Endodermal cell (in vitro differentiated cells): ENCODE measurements around the gene GOLGA6A. TPM values are rescaled to one million over a fixed set of nuclear protein-coding genes. Genes with fewer than 3 reads are reported as not detected.
"Not testable (repeated sequence)": the region's sequence is repeated elsewhere in the genome, so short reads cannot be mapped to it uniquely, and the experiment has no call there.

ENCODE experiments used
- DNase-seq: peaks from one replicate; pipeline ENCODE4 v3.0.0-alpha.2; 2017
- H3K27ac ChIP-seq: 2 replicates; pipeline ENCODE4 v1.5.1; 2013; ENCODE audit warnings: mild to moderate bottlenecking, low read depth, low read length, moderate library complexity
- H3K27me3 ChIP-seq: 2 replicates; pipeline ENCODE4 v1.6.1; 2013; ENCODE audit warnings: mild to moderate bottlenecking, low read length, moderate library complexity; ENCODE audit not compliant: insufficient read depth, control insufficient read depth, poor library complexity, severe bottlenecking
- H3K36me3 ChIP-seq: 2 replicates; pipeline ENCODE4 v1.7.0; 2013; ENCODE audit warnings: mild to moderate bottlenecking, low read length, moderate library complexity; ENCODE audit not compliant: control insufficient read depth, insufficient read depth
- H3K4me1 ChIP-seq: one replicate; pipeline ENCODE4 v1.7.0; 2013; ENCODE audit warnings: low read length; ENCODE audit not compliant: control insufficient read depth, insufficient read depth
- H3K4me3 ChIP-seq: 2 replicates; pipeline ENCODE4 v1.5.1; 2013; ENCODE audit warnings: mild to moderate bottlenecking, low read length, moderate library complexity
- H3K9ac ChIP-seq: 2 replicates; pipeline ENCODE4 v1.6.1; 2013; ENCODE audit warnings: mild to moderate bottlenecking, low read length, moderate library complexity; ENCODE audit not compliant: poor library complexity, severe bottlenecking; ENCODE audit errors: extremely low read depth
- H3K9me3 ChIP-seq: 2 replicates; pipeline ENCODE4 v1.6.1; 2013; ENCODE audit warnings: mild to moderate bottlenecking, low read length, moderate library complexity; ENCODE audit not compliant: control insufficient read depth
- H3K27ac Mint-ChIP-seq: 2 replicates; pipeline ENCODE4 v1.8.0; 2020; ENCODE audit warnings: mixed read lengths
- H3K27me3 Mint-ChIP-seq: 2 replicates; pipeline ENCODE4 v1.8.0; 2021; ENCODE audit warnings: mild to moderate bottlenecking, mixed read lengths; ENCODE audit not compliant: insufficient read depth
- H3K36me3 Mint-ChIP-seq: 2 replicates; pipeline ENCODE4 v1.8.0; 2020; ENCODE audit warnings: low read depth, mixed read lengths
- H3K4me1 Mint-ChIP-seq: 2 replicates; pipeline ENCODE4 v1.8.0; 2020; ENCODE audit warnings: mixed read lengths
- H3K4me3 Mint-ChIP-seq: 2 replicates; pipeline ENCODE4 v1.8.0; 2020; ENCODE audit warnings: mild to moderate bottlenecking, moderate library complexity, mixed read lengths
- H3K9me3 Mint-ChIP-seq: 2 replicates; pipeline ENCODE4 v1.8.0; 2020; ENCODE audit warnings: mild to moderate bottlenecking, mixed read lengths
- CTCF ChIP-seq: fragments of 200-600 bp; sonication (generic); conservative IDR thresholded peaks from 2 replicates; pipeline ENCODE4 v1.5.0; 2021; ENCODE audit warnings: antibody characterized with exemption, mild to moderate bottlenecking
- WGBS, 2 experiments: methylation state at CpG; one replicate each; pipeline versions ENCODE4 v1.1.5 to v1.1.7; 2013; ENCODE audit warnings: missing lambda C conversion rate in 2 of 2, mixed read lengths in 1 of 2; ENCODE audit not compliant: insufficient coverage in 1 of 2, insufficient read length in 1 of 2; 5-methylcytosine and 5-hydroxymethylcytosine counted together
- total RNA-seq, 2 donors: library from RNA; stranded (reverse); fragmentation: NEBNext Ultra II Directional in 1 of 2; extraction: Animal tissue kit (Norgen Biotek cat#: 25700) in 1 of 2; gene quantifications; 2 replicates in 1 of 2; 3 replicates in 1 of 2; pipeline ENCODE4 v1.2.1, GENCODE V29; 2021

Gene GOLGA6A
- total RNA-seq, 2 donors from 2014 or later: 0.75 to 0.86 TPM

DNA sequence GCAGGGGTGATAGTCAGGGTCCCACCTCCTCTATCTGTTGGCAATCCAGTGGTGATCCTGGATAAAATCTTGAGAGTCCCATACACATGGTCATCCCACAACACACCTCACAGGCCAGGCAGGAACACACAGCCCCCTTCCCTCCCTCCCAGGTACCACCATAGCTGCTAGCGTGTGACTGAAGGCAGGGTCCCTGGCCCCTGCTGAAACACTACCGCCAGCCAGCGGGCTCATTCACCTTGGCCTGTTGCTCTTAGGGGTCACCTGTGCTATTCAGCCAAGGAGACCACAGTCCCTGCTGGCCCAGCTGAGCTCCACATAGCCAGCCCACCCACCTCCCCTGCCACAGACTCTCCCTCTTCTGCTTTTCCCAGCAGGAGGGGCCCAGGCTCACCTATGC, 18.2 kb downstream of the GOLGA6A start:
- WGBS, 2 experiments: 86 to 100% methylated on average over 3 of the region's 3 CpGs
- H3K27me3 ChIP-seq, H3K4me1 Mint-ChIP-seq, H3K27me3 Mint-ChIP-seq, H3K36me3 ChIP-seq, H3K9me3 Mint-ChIP-seq, H3K4me3 ChIP-seq, H3K36me3 Mint-ChIP-seq, DNase-seq, H3K9me3 ChIP-seq, H3K4me3 Mint-ChIP-seq, H3K27ac ChIP-seq, H3K27ac Mint-ChIP-seq, H3K9ac ChIP-seq, H3K4me1 ChIP-seq: not testable (repeated sequence)

DNA sequence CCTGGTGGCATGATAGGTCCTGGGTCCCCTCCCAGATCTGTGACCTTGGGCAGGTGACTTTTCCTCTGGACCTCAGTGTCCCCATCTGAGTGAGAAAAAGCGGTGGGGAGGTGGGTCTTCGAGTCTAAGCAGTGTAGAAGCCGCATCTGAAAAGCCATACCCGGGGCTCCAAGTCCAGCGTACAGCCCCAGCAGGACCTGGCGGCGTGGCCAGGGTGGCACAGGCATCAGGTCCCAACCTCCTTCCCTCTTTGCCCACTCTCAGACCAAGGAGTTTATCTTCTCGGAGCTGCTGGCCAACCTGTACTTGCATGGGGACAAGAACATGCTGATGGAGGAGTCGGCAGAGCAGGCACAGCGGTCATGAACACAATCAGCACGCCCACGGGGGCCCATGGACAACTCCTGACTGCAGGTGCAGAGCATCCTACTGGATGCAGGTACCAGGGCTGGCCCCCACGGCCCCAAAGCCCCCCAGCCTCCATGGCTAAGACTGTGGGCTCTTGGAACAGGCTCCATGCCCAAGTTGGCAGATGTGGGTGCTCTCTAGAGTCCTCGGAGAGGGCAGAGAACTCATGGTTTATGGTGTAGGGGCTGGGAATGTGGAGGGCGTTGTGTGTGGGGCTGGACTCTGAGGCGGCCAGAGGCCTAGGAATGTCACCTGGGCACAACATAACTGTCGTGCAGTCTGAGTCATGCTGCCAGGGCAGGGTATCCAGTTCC, 18.8 kb downstream of the GOLGA6A start:
- H3K27me3 Mint-ChIP-seq: peaks cover 13% of the 10 kb centered on the region
- H3K27ac Mint-ChIP-seq, H3K9ac ChIP-seq, H3K4me1 ChIP-seq, H3K9me3 ChIP-seq, H3K4me3 Mint-ChIP-seq, H3K9me3 Mint-ChIP-seq, DNase-seq, H3K27me3 ChIP-seq, H3K4me1 Mint-ChIP-seq, H3K27ac ChIP-seq, H3K36me3 ChIP-seq, H3K4me3 ChIP-seq, H3K36me3 Mint-ChIP-seq: not testable (repeated sequence)
- WGBS, 2 experiments: 79 to 88% methylated on average over 4 to 8 of the region's 17 CpGs

DNA sequence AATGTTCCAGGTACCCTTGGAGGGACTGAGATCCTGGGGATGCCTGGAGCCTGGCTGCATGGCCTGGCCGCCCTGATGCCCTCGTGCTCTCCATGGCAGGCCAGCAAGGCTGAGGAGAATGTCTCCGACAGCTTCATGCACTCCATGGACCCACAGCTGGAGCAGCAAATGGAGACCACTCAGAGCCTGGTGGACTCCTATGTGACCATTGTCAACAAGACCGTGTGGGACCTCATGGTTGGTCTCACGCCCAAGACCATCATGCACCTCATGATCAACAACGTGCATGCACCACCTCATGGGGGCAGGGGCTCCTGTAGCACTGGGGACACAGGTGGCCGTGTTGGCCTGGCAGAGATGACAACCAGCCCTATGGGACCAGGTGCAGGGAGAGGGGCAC, 19.7 kb downstream of the GOLGA6A start:
- Histone ChIP-seq H3K36me3 (no peaks in the 10 kb centered on the region), H3K9me3 (no peaks in the 10 kb centered on the region), H3K4me3 (no peak overlapping the region), H3K4me1 (no peaks in the 10 kb centered on the region), H3K9ac (no peak overlapping the region), H3K27me3 (no peaks in the 10 kb centered on the region), H3K27ac (no peak overlapping the region)
- Mint-ChIP-seq H3K4me3 (no peak overlapping the region), H3K9me3 (peaks cover 5% of the 10 kb centered on the region), H3K27ac (no peak overlapping the region), H3K27me3 (peaks cover 16% of the 10 kb centered on the region), H3K4me1 (no peaks in the 10 kb centered on the region), H3K36me3 (no peaks in the 10 kb centered on the region)
- DNase-seq: no peak
- 82 to 91% methylated on average over 6 to 7 of the region's 7 CpGs for WGBS, 2 experiments
- no peak for TF ChIP-seq CTCF

DNA sequence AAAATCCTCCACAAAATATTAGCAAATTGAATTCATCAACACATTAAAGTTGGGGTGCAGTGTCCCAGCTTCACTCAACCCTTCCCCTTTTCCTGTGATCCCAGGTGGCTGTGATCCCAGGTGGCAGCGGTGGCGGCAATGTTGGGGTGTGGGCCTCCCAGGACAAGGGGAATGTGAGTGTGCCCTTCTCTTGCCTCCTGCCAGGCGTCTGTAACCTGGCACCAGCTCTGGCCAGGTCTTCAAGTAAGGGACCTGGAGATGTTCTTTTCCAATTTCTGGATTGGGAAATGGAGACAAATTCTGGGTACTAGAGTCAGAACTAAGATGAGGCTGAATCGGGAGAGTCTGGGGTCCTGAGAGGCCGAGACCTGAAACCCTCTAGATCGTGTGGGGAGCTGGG, 20.1 kb downstream of the GOLGA6A start:
- H3K36me3 ChIP-seq: no peaks in the 10 kb centered on the region
- Mint-ChIP-seq H3K4me1 (no peaks in the 10 kb centered on the region), H3K27me3 (peaks cover 16% of the 10 kb centered on the region), H3K27ac (no peak overlapping the region), H3K9me3 (peaks cover 5% of the 10 kb centered on the region), H3K36me3 (no peaks in the 10 kb centered on the region), H3K4me3 (no peak overlapping the region)
- WGBS, 2 experiments: 95 to 97% methylated on average over 4 to 6 of the region's 6 CpGs
- H3K4me3 ChIP-seq: no peak overlapping the region
- no peak for TF ChIP-seq CTCF
- H3K27ac ChIP-seq: no peak overlapping the region
- no peak for DNase-seq
- no peak overlapping the region for H3K9ac ChIP-seq
- no peaks in the 10 kb centered on the region for H3K4me1 ChIP-seq
- H3K27me3 ChIP-seq: no peaks in the 10 kb centered on the region
- H3K9me3 ChIP-seq: no peaks in the 10 kb centered on the region
